ENCODE results near the gene DPM1. TPM values are rescaled to one million over a fixed set of nuclear protein-coding genes. Genes with fewer than 3 reads are reported as not detected.
"Not testable (repeated sequence)": the region's sequence is repeated elsewhere in the genome, so short reads cannot be mapped to it uniquely, and the experiment has no call there.

Gene DPM1
- total RNA-seq, 1 experiment from 2014 or later, result 156 TPM

GRCh38 chr20:50980851-50981713 is 22.8 kb upstream of the DPM1 start:
- DNase-seq (ENCODE audit: low spot score), result peak; percentile 62
- in situ Hi-C loops (cut with HindIII; ENCODE audit: low sequenced_read_pairs), result no loop called here

GRCh38 chr20:50980071-50980681 is 21.8 kb upstream of the DPM1 start:
- DNase-seq (ENCODE audit: low spot score), result no peak

GRCh38 chr20:50978533-50978932 is 20.2 kb upstream of the DPM1 start:
- DNase-seq (ENCODE audit: low spot score); in situ Hi-C loops (cut with HindIII; ENCODE audit: low sequenced_read_pairs): not testable (repeated sequence)

More at GRCh38 chr20:50980071-50980681, 21.8 kb upstream of the DPM1 start:
- in situ Hi-C loops (cut with HindIII; ENCODE audit: low sequenced_read_pairs), result no loop called here

- DNase-seq (ENCODE audit: low spot score), result no peak
- in situ Hi-C loops (cut with HindIII; ENCODE audit: low sequenced_read_pairs), result no loop called here
Measured at GRCh38 chr20:50977066-50978021, 19.0 kb upstream of the DPM1 start.

DNA sequence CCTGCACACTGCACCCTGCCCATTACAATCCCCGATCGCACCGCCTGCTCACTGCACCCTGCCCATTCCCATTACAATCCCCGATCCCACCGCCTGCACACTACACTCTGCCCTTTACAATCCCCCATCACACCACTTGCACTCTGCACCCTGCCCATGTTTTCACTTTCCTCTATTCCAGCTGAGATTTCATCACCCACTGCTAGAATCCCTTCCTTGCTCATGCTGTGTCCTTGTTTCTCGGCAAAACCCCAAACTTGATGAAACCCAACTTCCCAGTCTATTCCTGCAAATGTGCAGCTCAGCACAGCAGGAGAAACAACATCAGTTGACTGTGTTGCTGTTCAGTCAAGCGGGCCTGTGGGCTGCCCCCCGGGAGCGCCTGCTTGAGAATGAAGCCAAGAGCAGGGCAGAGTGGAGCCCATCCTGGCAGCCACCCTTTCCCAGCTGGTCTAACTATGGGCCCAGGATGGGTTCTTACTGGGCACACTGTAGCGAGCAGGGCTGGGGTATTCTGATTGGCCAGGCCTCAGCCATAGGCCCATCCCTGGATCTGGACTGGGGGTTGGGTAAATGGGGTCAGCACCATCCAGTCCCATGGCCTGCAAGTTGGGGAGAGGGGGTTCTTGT is 17.5 kb upstream of the DPM1 start:
- in situ Hi-C loops (cut with HindIII; ENCODE audit: low sequenced_read_pairs), result no loop called here
- no peak for DNase-seq (ENCODE audit: low spot score)

GRCh38 chr20:50969912-50970311 is 11.6 kb upstream of the DPM1 start:
- in situ Hi-C loops (cut with HindIII; ENCODE audit: low sequenced_read_pairs), result no loop called here
- DNase-seq (ENCODE audit: low spot score), result no peak

DNA sequence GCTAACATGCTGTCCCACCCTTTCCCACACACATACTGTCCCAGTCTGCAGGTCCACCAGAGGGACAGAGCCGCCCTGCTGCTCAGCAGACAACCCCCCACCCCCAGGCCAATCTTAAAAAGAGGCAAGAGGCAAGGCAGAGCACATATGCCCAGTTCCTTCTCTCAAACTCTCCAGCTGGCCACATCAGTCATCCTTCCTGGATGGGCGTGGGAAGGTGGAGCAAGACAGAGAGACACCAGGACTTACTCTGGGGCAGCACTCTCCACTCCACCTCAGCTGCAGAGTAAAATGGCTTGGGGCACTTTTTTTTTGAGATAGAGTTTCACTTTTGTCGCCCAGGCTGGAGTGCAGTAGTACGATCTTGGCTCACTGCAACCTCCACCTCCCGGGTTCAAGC is 11.1 kb upstream of the DPM1 start:
- in situ Hi-C loops (cut with HindIII; ENCODE audit: low sequenced_read_pairs), result no loop called here
- no peak for DNase-seq (ENCODE audit: low spot score)

- no peak for DNase-seq (ENCODE audit: low spot score)
- in situ Hi-C loops (cut with HindIII; ENCODE audit: low sequenced_read_pairs), result no loop called here
Measured at GRCh38 chr20:50968289-50968688, 10.0 kb upstream of the DPM1 start.

DNA sequence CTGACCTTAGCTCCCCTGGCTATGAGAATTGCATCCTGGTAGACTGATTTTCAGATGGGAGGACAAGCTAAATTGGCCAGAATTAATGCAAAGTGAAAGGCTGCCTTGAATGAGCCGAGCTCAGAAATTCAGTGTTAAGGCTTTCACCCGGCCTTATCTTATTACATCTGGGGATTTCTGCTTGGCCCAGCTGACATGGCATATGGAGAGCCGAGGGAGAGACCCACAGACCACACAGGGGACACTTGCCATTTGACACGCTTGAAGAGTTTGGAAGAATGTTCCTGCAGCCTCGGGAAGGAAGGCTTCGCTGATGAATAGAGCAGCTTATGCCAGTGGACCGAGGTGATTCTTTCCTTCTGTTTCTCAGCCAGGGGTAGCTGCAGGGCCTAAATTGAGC is 9.3 kb upstream of the DPM1 start:
- in situ Hi-C loops (cut with HindIII; ENCODE audit: low sequenced_read_pairs), result no loop called here
- DNase-seq (ENCODE audit: low spot score), result peak; percentile 12

- in situ Hi-C loops (cut with HindIII; ENCODE audit: low sequenced_read_pairs), result no loop called here
- DNase-seq (ENCODE audit: low spot score), result no peak
Measured at GRCh38 chr20:50959543-50960126, 1.3 kb upstream of the DPM1 start.

GRCh38 chr20:50958615-50959542 is 547 bp upstream of the DPM1 start, which contains the start of gene MOCS3:
Gene MOCS3, plus strand, starts transcription at chr20:50958818. Its CDS starts 25 bp downstream, at chr20:50958843.
- peak; percentile 94 for DNase-seq (ENCODE audit: low spot score)
- in situ Hi-C loops (cut with HindIII; ENCODE audit: low sequenced_read_pairs), result no loop called here

DNA sequence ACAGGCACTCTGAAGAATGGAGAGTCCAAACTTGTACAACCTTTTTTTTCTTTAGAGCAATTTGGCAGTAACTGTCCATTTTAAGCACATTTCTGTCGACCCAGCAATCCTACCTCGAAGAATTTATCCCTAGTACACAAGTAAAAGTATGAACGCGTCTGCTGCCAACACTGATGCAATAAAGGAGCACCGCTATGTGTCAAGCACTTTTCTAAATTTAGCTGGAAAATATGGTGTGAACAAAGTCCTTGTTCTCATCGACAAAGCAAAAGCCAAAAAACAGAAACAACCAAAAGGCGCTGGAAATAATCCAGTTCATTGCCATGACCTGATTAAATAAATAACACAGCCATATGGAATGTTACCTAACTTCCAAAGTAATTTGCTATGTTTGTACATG is 1.1 kb downstream of the DPM1 start:
- in situ Hi-C loops (cut with HindIII; ENCODE audit: low sequenced_read_pairs), result no loop called here
- DNase-seq (ENCODE audit: low spot score), result no peak

- DNase-seq (ENCODE audit: low spot score), result no peak
- in situ Hi-C loops (cut with HindIII; ENCODE audit: low sequenced_read_pairs), result no loop called here
Measured at GRCh38 chr20:50953821-50954220, 4.5 kb downstream of the DPM1 start.

DNA sequence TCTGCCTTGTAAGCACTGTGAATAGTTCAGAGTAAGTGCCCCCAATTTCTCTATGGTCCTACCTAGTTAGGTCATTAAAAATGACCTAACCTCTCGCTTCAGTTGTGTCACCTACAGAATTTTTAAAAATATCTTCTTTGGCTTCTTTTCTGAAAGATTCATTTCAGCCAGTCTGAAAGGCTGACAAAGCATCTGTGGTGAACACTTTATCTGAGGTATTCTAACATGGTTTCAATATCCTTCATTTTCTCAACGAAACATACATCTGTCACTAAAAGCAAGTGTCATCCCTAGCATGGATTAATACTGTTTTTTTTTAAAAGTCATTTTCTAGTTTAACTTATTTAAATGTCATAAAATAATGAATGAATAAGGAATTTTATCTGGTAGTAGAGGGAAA is 5.1 kb downstream of the DPM1 start:
- in situ Hi-C loops (cut with HindIII; ENCODE audit: low sequenced_read_pairs), result no loop called here
- DNase-seq (ENCODE audit: low spot score), result no peak

GRCh38 chr20:50948132-50948785 is 10.1 kb downstream of the DPM1 start:
- no peak for DNase-seq (ENCODE audit: low spot score)
- in situ Hi-C loops (cut with HindIII; ENCODE audit: low sequenced_read_pairs), result no loop called here

DNA sequence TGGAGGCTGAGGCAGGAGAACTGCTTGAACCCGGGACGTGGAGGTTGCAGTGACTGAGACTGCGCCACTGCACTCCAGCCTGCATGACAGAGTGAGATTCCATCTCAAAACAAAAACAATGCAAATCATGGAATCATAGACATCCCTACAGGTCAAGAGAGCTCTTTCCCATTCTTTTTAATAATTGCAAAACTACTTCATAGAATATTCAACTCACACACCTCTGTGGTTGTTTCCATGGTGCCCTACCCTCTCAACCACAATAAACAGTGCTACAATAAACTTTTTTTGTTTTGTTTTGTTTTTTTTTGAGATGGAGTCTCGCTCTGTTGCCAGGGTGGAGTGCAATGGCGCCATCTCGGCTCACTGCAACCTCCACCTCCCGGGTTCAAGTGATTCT is 15.3 kb downstream of the DPM1 start:
- DNase-seq (ENCODE audit: low spot score), result no peak
- in situ Hi-C loops (cut with HindIII; ENCODE audit: low sequenced_read_pairs), result no loop called here

- in situ Hi-C loops (cut with HindIII; ENCODE audit: low sequenced_read_pairs), result no loop called here
- DNase-seq (ENCODE audit: low spot score), result no peak
Measured at GRCh38 chr20:50933589-50933988, 24.7 kb downstream of the DPM1 start.

Measured in G401 (cell line).